Panc1 (cell line): ENCODE data around the gene HERC3.

Experiments
- POLR2AphosphoS5 ChIP-seq: IDR thresholded peaks from 2 replicates; pipeline ENCODE4 v1.6.1; 2012; ENCODE audit warnings: mild to moderate bottlenecking, low read depth, low read length, moderate library complexity
- TF ChIP-seq, protein P1 (sequence below): fragments of 450-650 bp; IDR thresholded peaks from 2 replicates; pipeline ENCODE4 v1.5.1; 2017; ENCODE audit warnings: mild to moderate bottlenecking
- TF ChIP-seq, protein P2 (sequence below), 2 experiments: IDR thresholded peaks; 2 replicates each; pipeline ENCODE4 v1.6.1; 2011 to 2012; ENCODE audit warnings: low read depth in 2 of 2, control low read depth in 1 of 2, low read length in 1 of 2, mild to moderate bottlenecking in 1 of 2, moderate library complexity in 1 of 2; ENCODE audit not compliant: insufficient read depth in 1 of 2

- TF ChIP-seq, protein P1, sequence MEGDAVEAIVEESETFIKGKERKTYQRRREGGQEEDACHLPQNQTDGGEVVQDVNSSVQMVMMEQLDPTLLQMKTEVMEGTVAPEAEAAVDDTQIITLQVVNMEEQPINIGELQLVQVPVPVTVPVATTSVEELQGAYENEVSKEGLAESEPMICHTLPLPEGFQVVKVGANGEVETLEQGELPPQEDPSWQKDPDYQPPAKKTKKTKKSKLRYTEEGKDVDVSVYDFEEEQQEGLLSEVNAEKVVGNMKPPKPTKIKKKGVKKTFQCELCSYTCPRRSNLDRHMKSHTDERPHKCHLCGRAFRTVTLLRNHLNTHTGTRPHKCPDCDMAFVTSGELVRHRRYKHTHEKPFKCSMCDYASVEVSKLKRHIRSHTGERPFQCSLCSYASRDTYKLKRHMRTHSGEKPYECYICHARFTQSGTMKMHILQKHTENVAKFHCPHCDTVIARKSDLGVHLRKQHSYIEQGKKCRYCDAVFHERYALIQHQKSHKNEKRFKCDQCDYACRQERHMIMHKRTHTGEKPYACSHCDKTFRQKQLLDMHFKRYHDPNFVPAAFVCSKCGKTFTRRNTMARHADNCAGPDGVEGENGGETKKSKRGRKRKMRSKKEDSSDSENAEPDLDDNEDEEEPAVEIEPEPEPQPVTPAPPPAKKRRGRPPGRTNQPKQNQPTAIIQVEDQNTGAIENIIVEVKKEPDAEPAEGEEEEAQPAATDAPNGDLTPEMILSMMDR, result no peak
- no peak for TF ChIP-seq POLR2AphosphoS5
- TF ChIP-seq, protein P2, sequence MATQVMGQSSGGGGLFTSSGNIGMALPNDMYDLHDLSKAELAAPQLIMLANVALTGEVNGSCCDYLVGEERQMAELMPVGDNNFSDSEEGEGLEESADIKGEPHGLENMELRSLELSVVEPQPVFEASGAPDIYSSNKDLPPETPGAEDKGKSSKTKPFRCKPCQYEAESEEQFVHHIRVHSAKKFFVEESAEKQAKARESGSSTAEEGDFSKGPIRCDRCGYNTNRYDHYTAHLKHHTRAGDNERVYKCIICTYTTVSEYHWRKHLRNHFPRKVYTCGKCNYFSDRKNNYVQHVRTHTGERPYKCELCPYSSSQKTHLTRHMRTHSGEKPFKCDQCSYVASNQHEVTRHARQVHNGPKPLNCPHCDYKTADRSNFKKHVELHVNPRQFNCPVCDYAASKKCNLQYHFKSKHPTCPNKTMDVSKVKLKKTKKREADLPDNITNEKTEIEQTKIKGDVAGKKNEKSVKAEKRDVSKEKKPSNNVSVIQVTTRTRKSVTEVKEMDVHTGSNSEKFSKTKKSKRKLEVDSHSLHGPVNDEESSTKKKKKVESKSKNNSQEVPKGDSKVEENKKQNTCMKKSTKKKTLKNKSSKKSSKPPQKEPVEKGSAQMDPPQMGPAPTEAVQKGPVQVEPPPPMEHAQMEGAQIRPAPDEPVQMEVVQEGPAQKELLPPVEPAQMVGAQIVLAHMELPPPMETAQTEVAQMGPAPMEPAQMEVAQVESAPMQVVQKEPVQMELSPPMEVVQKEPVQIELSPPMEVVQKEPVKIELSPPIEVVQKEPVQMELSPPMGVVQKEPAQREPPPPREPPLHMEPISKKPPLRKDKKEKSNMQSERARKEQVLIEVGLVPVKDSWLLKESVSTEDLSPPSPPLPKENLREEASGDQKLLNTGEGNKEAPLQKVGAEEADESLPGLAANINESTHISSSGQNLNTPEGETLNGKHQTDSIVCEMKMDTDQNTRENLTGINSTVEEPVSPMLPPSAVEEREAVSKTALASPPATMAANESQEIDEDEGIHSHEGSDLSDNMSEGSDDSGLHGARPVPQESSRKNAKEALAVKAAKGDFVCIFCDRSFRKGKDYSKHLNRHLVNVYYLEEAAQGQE (IDR thresholded peaks at IDR 0.05; ENCODE audit: insufficient read depth in 1 of 2, low read depth in 2 of 2, low read length in 1 of 2), result no peak
Measured at GRCh38 chr4:88745175-88745574, 152.9 kb downstream of the HERC3 start.
